Ovary (tissue), 3 donors: ENCODE data around the gene LRRC10B.

Source experiments
- CTCF ChIP-seq, 3 donors: fragments of 450-650 bp in 2 of 3; fragments of 200-600 bp in 1 of 3; IDR thresholded peaks; one replicate each; pipeline versions ENCODE4 v1.5.1 to v1.8.0; 2016 to 2022; ENCODE audit warnings: antibody characterized with exemption in 3 of 3, mild to moderate bottlenecking in 1 of 3
- EP300 ChIP-seq: sonication (generic); formaldehyde crosslinking; IDR thresholded peaks from one replicate; pipeline ENCODE4 v1.6.1; 2017; ENCODE audit warnings: antibody characterized with exemption
- donor health status: DM: no; HTN: no; CAD: no.

GRCh38 chr11:61505640-61506155, 2.9 kb upstream of the LRRC10B start:
- no peak for TF ChIP-seq CTCF (IDR thresholded peaks at IDR 0.05)
- TF ChIP-seq EP300: no peak
